GM06990 (cell line): ENCODE results near the gene PRG2.

Experiments
- DNase-seq: peaks from one replicate; pipeline ENCODE4 v3.0.0-alpha.2; 2011; ENCODE audit not compliant: insufficient read length; ENCODE audit errors: extremely low read depth
- H3K27me3 ChIP-seq: replicated peaks from 2 replicates; pipeline ENCODE4 v1.6.0; 2011; ENCODE audit warnings: low read length; ENCODE audit not compliant: control insufficient read depth, insufficient read depth
- H3K36me3 ChIP-seq: 2 replicates; pipeline ENCODE4 v1.5.1; 2011; ENCODE audit warnings: low read length; ENCODE audit not compliant: control insufficient read depth, insufficient read depth
- H3K4me3 ChIP-seq: replicated peaks from 2 replicates; pipeline ENCODE4 v1.5.1; 2011; ENCODE audit warnings: low read depth, mild to moderate bottlenecking, control low read depth, low read length
- TF ChIP-seq, protein P1 (sequence below): IDR thresholded peaks from 2 replicates; pipeline ENCODE4 v1.5.1; 2011; ENCODE audit warnings: low read length, control low read depth, mild to moderate bottlenecking, inconsistent platforms; ENCODE audit not compliant: insufficient read depth, poor library complexity, severe bottlenecking

The PRG2 gene

DNA sequence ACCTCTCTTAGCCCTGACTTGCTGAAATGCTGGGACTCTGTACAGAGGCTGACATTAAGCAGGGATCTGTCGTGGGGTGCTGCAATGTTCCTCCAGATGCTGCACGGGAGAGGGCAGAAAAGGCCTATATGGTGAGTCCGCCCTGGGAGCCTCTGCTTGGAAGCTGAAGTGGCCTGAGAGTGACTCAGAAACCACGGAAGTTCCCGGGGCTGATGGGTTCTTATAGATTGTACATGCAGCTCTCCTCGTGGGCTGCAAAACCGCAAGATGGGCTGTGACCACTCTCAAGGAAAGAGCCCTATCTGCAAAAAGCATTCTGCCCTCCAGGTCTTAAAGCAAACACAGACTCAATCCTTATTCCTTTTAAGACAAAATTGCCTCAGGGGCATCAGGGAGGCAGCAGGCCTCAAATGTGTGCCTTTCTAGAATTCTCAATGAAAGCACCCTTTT lies 42.3 kb upstream of the PRG2 start:
- no peak for DNase-seq
- no peak overlapping the region for H3K4me3 ChIP-seq
- TF ChIP-seq, protein P1, sequence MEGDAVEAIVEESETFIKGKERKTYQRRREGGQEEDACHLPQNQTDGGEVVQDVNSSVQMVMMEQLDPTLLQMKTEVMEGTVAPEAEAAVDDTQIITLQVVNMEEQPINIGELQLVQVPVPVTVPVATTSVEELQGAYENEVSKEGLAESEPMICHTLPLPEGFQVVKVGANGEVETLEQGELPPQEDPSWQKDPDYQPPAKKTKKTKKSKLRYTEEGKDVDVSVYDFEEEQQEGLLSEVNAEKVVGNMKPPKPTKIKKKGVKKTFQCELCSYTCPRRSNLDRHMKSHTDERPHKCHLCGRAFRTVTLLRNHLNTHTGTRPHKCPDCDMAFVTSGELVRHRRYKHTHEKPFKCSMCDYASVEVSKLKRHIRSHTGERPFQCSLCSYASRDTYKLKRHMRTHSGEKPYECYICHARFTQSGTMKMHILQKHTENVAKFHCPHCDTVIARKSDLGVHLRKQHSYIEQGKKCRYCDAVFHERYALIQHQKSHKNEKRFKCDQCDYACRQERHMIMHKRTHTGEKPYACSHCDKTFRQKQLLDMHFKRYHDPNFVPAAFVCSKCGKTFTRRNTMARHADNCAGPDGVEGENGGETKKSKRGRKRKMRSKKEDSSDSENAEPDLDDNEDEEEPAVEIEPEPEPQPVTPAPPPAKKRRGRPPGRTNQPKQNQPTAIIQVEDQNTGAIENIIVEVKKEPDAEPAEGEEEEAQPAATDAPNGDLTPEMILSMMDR: no peak
- no peaks in the 10 kb centered on the region for H3K27me3 ChIP-seq
- H3K36me3 ChIP-seq: no peaks in the 10 kb centered on the region

DNA sequence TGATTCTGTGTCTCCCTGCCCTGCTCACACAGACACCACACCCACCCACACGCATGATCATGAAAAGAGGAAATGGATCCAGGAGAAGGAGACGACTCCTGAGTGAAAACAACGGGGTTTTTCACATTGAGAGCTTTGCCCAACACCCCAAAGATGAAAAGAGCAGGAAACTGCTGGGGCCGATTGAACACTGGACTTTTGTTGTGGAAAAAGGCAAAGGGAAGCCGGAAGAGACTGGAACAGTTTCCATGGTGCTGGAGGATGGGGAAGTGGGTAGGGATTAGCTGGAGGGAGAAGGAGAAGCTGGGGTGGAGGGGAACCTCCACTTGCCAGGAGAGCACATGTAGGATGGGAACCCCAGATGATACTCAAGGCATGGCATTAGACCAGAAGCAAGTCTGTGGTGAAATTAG lies 41.7 kb upstream of the PRG2 start:
- H3K27me3 ChIP-seq: no peaks in the 10 kb centered on the region
- TF ChIP-seq, protein P1: no peak
- no peaks in the 10 kb centered on the region for H3K36me3 ChIP-seq
- DNase-seq: no peak
- H3K4me3 ChIP-seq: no peak overlapping the region

DNA sequence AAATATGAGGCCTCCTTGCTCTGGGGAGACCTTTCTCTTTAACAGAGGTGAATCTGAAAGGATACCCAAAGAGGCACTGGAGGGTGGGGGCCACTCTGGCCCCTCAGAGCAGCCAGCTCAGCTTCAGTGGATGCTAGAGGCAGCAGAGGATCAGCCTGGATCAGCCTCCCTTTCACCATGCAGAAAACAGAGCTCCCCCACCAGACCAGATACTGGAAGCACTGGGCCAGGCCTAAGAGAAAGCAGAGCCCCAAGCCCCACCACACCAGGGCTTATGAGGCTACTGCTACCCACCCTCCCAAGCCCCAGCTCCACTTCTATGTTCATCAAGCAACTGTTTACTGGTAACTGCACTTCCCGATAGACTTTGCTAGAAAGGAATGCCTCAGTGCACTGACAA lies 40.5 kb upstream of the PRG2 start:
- H3K36me3 ChIP-seq: no peaks in the 10 kb centered on the region
- TF ChIP-seq, protein P1: no peak
- no peak for DNase-seq
- no peak overlapping the region for H3K4me3 ChIP-seq
- no peaks in the 10 kb centered on the region for H3K27me3 ChIP-seq

DNA sequence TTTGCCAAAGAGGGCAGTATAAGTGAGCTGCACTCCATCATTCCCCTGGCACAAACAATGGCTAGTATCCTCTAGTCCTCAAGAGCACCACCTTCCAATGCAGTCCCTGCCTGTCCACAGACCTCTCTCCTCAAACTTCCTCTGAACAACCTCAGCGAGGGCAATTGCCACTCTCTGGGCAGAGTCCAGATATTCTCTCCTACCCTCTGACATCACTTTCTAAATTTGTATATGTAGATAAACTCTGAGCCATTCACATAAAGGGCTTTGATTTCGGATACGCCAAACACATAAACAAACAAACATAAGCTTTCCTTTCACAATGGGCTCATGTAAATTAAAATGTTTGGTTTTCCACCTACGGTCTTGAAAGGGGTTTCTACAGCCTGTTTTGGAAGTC lies 39.5 kb upstream of the PRG2 start:
- Histone ChIP-seq H3K4me3 (no peak overlapping the region), H3K27me3 (no peaks in the 10 kb centered on the region), H3K36me3 (peaks cover 3% of the 10 kb centered on the region; the same call in 1 of the 2 replicates)
- no peak for DNase-seq
- TF ChIP-seq, protein P1: no peak

DNA sequence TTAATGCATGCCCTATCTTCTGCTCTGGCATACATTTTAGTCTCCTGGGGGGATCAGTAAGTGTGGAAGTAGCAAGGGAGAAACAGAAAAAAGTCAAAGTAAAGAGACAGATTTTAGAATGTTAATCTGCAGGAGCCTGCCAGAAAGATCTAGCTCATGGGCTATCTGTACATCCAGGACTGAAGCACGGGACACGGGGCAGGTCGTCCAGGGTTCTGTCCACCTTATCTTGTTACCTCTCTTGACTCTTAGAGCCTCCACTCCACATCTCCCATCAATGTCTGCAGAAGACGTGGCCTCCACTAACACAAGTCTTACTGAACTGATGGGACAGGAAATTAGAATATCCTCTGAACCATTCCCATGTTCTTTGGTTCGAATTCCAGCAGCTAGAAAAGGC lies 38.2 kb upstream of the PRG2 start:
- DNase-seq: no peak
- TF ChIP-seq, protein P1: no peak
- peaks cover 7% of the 10 kb centered on the region for H3K36me3 ChIP-seq
- no peaks in the 10 kb centered on the region for H3K27me3 ChIP-seq
- H3K4me3 ChIP-seq: no peak overlapping the region

DNA sequence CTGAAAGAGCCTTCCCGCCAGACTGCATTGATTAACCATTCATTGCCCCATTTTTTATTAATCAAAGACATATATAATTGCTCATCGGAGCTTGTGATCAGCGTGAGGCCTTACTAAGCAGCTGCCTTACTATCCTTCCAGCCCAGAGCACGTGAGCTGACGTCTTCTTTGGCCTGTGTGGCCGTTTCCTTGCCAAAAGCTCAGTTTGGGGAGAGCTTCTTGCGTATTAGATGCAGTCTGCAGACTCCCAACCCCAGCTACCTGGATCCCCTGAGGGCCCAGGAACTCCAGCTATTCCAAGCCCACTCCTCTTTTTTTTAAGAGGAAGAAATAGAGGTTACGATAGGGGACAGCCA lies 37.3 kb upstream of the PRG2 start:
- no peak overlapping the region for H3K4me3 ChIP-seq
- TF ChIP-seq, protein P1: no peak
- DNase-seq: no peak
- no peaks in the 10 kb centered on the region for H3K27me3 ChIP-seq
- H3K36me3 ChIP-seq: peaks cover 10% of the 10 kb centered on the region
